ENCODE measurements around the gene ABLIM2.

The ABLIM2 gene

GRCh38 chr4:8067945-8068896 lies 90.4 kb downstream of the ABLIM2 start:
- DNase-seq (ENCODE audit: low read depth) = no peak

- DNase-seq (ENCODE audit: low read depth) = no peak
Measured at GRCh38 chr4:8067274-8067936, 91.2 kb downstream of the ABLIM2 start.

GRCh38 chr4:8066336-8066931 lies 92.2 kb downstream of the ABLIM2 start:
- DNase-seq (ENCODE audit: low read depth) = no peak

GRCh38 chr4:8063974-8064563 lies 94.5 kb downstream of the ABLIM2 start:
- DNase-seq (ENCODE audit: low read depth) = no peak

GRCh38 chr4:8061573-8061972 lies 97.0 kb downstream of the ABLIM2 start:
- DNase-seq (ENCODE audit: low read depth) = no peak

GRCh38 chr4:8061145-8061544 lies 97.5 kb downstream of the ABLIM2 start:
- DNase-seq (ENCODE audit: low read depth) = no peak

- no peak for DNase-seq (ENCODE audit: low read depth)
Measured at GRCh38 chr4:8060632-8061031, 98.0 kb downstream of the ABLIM2 start.

GRCh38 chr4:8058031-8058479 lies 100.6 kb downstream of the ABLIM2 start:
- no peak for DNase-seq (ENCODE audit: low read depth)

GRCh38 chr4:8055206-8055605 lies 103.4 kb downstream of the ABLIM2 start:
- DNase-seq (ENCODE audit: low read depth) = no peak

GRCh38 chr4:8053688-8054449 lies 104.7 kb downstream of the ABLIM2 start:
- DNase-seq (ENCODE audit: low read depth) = no peak

- DNase-seq (ENCODE audit: low read depth) = no peak
Measured at GRCh38 chr4:8052160-8052691, 106.4 kb downstream of the ABLIM2 start.

- no peak for DNase-seq (ENCODE audit: low read depth)
Measured at GRCh38 chr4:8051644-8052043, 107.0 kb downstream of the ABLIM2 start.

- no peak for DNase-seq (ENCODE audit: low read depth)
Measured at GRCh38 chr4:8050555-8051206, 107.9 kb downstream of the ABLIM2 start.

GRCh38 chr4:8050180-8050554 lies 108.4 kb downstream of the ABLIM2 start:
- no peak for DNase-seq (ENCODE audit: low read depth)

GRCh38 chr4:8048856-8049676 lies 109.5 kb downstream of the ABLIM2 start:
- no peak for DNase-seq (ENCODE audit: low read depth)

- no peak for DNase-seq (ENCODE audit: low read depth)
Measured at GRCh38 chr4:8047837-8048678, 110.6 kb downstream of the ABLIM2 start.

GRCh38 chr4:8046925-8047541 lies 111.6 kb downstream of the ABLIM2 start:
- DNase-seq (ENCODE audit: low read depth) = no peak

- DNase-seq (ENCODE audit: low read depth) = no peak
Measured at GRCh38 chr4:8045909-8046308, 112.7 kb downstream of the ABLIM2 start.

- no peak for DNase-seq (ENCODE audit: low read depth)
Measured at GRCh38 chr4:8044699-8045098, 113.9 kb downstream of the ABLIM2 start.

All from fibroblast of gingiva (primary cell).